ENCODE results near the gene SWSAP1. TPM values are rescaled to one million over a fixed set of nuclear protein-coding genes. Genes with fewer than 3 reads are reported as not detected.
A peak's percentile ranks its signal among the peaks of the same experiment; 100 is the strongest.
"Not testable (repeated sequence)": the region's sequence is repeated elsewhere in the genome, so short reads cannot be mapped to it uniquely, and the experiment has no call there.

Gene SWSAP1
- total RNA-seq, 2 donors from 2014 or later: 1.3 to 1.5 TPM

DNA sequence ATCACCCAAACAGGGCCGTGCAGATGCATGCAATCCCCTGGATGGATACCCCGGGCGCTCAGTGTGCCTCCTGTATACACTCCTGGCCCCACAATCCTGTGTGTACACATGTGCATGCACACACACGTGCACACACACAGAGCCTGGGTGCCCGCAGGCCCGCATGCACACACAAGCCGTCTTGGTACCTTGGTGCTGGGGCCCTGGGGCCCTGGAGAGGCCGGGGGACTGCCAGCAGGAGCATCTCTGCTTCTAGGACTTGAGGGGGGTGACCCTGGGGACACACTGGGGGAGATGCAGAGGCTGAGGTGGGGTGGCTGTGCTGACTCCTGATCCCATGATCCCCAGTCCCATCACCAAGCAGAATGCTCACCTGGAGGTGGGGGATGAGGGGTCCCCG lies 25.2 kb downstream of the SWSAP1 start:
- no peak for ATAC-seq
- intact Hi-C loops (cut with DNase I): no loop called here
- no peak for DNase-seq

DNA sequence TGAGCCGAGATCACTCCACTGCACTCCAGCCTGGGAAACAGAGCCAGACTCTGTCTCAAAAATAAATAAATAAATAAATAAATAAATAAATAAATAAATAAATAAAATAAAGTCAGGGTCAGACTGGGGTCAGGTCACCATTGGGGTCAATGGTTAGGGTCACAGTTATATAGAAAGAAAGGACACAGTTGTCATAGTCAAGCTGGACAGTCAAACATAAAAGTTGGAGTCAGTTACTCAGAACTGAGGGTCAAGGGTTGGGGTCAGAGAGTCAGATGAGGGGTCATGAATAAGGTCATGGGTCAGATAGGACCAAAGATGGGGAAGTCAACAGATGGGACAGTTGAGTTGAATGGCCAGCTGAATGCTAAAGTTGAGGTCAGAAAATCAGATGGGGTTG lies 26.3 kb downstream of the SWSAP1 start:
- DNase-seq (no peak), ATAC-seq (no peak)
- intact Hi-C loops (cut with DNase I): no loop called here

DNA sequence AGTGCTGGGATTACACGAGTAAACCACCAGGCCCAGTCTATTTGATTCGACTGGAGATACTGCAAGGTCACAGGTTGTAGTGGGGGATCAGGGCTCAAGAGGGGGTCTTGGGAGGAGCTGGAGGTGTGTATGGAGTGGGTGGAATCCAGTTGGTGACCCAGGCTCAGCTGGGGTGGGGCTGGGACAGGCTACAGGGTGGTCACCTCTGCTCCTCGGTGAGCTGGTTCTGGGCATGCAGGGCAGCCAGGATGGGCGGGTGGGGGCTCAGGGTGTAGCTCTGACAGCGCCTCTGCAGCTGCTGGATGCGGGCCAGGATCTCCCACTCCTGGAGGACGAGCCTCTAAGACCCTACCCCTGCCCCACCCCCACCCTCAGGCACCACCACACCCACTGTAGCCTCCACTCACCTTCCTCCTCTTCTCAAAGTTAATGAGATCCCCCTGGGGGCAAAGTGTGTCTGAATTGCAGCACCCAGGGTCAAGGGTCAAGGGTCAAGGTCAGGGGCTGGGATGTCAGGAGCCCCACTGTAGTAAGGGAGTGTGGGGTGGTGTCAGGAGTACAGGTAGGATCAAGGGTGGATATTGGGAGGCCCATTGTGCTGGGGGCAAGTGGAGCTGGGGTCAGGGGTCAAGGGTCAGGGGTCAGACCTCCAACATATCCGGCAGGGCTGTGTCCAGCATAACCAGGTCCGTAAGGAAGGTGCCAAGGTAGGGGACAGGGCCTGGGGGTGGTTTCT lies 27.5 kb downstream of the SWSAP1 start:
- ATAC-seq (no peak), DNase-seq (no peak)
- intact Hi-C loops (cut with DNase I): no loop called here

DNA sequence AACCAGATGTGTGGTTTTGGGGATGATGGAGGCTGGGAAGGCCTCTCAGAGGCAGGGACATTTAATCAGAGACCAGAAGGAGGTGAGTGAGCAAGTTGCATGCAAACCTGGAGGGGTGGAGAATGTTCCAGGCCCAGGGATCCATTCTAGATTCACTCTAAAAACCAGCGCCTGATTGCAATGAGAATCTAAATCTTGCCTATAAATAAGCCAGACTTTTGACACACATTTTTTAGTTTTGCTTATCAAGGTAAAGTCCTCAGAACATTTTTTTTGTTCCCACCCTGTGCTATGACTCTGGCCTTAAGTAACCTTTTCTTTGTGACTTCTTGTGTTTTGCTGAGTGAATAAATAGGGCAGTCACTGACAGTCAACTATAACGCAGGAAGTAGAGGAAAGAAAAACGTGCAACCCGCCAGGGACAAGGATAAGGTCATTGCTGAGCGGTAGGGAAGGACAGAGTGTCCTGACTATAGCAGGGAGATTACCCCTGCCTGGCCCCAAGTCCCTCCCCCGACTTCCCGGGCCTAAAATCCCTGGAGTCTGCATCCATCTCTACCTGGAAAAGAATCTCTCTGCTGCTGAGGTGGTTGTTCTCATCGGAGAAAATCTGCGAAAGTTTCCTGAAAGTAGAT lies 30.2 kb downstream of the SWSAP1 start:
- peak in 1 of 2 donors; percentile 11 for ATAC-seq
- no peak for DNase-seq
- intact Hi-C loops (cut with DNase I): no loop called here

DNA sequence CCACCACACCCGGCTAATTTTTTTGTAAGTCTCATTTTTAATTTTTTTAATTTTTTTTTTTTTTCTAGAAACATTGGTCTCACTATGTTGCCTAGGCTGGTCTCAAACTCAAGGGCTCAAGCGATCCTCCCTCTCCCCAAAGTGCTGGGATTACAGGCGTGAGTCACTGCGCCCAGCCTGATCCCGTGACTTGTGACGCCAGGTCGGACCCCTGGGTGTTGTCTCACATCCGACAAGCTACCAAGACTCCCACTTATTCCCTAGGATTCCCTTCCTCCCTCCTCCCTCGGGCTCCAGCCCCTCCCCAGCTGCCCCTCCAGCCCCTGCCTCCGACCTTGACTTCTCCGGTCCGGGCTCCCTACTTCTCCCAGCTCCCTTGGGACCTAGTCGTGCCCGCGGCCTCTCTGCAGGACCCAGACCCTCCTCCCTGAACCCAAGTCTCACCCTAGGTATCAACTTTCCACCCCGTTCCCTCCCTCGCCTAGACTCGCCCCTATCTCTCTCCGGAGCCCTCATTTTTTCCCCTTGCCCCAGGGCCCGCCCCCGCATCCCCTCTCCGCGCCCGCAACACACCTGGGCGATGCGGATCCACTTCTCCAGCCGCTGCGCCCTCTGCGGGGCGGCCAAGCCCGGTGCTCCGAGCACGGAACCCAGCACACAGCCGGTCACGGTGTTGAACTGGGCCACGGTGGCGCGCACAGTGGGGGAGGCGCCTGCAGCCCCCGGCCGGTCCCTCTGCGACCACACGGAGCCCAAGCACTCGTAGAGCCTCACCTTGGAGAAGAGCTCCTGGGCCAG lies 31.6 kb downstream of the SWSAP1 start:
- ATAC-seq: peak; percentile 73 to 80
- intact Hi-C loops (cut with DNase I): no loop called here
- DNase-seq: peak; percentile 44

DNA sequence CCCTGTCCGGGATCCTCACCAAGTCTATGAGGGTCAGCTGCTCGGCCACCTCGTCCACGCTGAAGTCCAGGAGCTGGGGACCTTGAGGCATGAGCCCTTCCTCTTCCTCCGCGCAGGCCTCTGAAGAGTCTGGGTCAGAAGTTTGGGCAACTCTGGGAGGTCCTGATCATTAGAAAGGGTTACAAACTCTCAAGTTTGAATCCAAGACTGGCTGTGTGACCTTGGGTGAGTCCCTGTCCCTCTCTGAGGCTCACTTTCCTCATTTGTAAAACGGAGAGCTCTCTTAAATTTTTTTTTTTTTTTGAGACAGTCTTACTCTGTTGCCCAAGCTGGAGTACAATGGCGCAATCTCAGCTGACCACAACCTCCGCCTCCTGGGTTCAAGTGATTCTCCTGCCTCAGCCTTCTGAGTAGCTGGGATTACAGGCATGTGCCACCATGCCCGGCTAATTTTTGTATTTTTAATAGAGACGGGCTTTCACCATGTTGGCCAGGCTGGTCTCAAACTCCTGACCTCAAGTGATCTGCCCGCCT lies 32.3 kb downstream of the SWSAP1 start:
- intact Hi-C loops (cut with DNase I); ATAC-seq: not testable (repeated sequence)

DNA sequence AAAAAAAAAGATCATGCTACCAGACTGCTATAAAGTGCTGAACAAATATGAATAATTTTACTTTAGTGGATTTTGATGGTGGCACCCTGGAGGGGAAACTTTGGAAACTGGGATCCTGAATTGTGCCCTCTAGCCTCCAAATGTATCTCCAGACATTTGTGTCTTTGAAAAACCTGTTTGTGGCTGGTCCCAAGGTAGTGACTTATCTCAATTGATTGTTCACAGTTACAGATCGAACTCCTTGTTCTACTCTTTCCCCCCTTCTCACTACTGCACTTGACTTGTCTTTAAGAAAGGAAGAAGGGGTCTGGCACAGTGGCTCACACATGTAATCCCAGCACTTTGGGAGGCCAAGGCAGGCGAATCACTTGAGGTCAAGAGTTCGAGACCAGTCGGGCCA lies 34.1 kb downstream of the SWSAP1 start:
- ATAC-seq (no peak), DNase-seq (no peak)
- intact Hi-C loops (cut with DNase I): no loop called here

More for the DNA sequence above, 32.3 kb downstream of the SWSAP1 start:
- DNase-seq: not testable (repeated sequence)

DNA sequence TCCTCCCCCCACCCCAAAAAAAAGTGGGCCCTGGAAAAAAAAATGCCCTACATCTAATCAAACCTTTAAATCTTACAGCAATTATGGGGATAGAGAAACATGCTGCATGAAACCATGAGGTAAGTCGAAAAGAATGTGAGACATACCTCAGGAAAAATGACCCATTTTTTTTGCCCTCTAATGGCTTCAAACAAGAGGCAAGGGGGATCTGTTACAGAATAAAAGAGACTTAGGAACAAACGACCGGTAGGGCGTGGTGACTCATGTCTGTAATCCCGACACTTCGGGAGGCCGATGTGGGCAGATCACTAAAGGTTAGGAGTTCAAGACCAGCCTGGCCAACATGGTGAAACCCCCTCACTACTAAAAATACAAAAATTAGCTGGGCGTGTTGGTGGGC lies 36.2 kb downstream of the SWSAP1 start:
- intact Hi-C loops (cut with DNase I): no loop called here
- DNase-seq (no peak), ATAC-seq (no peak)

DNA sequence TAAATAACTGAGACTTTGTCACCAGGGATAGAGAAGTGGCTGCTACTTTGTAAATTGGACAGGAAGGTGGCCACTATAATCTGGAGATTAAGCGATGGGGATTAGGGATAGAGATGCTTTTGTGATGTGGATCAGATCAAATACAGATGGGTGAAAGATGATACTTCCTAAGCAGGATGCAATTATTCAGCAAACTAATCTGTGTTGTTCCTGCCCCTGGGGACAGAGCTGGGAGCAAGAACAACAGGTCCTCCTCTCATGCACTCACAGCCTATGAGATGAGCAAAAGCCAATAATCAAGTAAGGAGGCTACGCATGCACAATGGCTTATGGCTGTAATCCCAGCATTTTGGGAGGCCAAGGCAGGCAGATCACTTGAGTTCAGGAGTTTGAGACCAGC lies 40.1 kb downstream of the SWSAP1 start:
- DNase-seq: no peak
- no peak for ATAC-seq
- intact Hi-C loops (cut with DNase I): no loop called here

DNA sequence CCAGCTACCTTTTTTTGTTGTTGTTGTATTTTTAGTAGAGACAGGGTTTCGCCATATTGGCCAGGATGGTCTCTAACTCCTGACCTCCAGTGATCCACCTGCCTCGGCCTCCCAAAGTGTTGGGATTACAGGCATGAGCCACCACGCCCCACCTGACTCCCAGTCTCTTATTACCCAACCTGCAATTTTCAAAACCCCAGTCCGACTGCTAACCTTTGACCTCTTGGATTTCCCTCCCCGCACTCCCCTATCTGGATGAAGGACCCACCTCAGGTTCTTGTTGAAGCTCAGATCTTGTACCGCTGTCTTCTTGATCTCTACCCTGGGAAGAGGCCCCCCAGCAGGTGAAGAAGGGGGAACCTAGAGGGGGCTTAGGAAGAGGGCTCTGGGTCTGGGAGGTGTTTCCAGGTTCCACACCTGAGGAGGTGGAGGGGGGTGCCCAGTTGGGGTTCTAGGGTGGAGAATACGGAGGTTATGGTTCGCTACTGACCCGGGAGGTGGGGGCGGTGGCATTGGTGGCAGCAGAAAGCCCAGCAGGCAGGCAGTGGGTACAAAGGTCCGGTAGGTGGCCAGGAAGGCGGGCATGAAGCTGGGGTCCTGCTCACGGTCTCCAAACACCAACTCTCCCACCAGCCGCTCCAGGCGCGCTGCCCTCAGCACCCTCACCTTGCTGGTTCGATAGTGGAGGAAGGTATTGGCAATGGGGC lies 42.0 kb downstream of the SWSAP1 start:
- ATAC-seq: no peak
- DNase-seq: no peak
- intact Hi-C loops (cut with DNase I): no loop called here

DNA sequence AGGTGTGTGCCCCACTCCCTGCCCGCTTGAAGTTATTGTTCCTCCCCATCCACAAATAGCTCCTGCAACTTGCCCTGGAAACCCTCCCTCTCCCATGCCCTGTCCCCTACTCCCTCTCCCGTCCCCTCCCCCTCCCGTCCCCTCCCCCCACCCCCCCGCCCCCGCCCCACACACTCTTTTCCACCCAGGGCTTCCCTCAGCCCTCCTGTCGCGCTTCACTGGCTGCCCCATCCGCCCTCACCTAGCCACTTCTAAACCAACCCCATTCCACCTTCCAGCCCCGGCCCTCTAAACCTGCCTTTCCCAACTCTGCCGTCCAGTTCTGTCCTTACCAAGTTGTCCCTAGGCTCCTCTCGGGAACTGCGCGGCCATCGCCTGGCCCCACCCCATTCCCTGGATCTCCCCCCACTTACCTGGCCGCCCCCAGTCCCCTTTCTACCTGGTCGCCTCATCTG lies 43.7 kb downstream of the SWSAP1 start:
- DNase-seq: no peak
- intact Hi-C loops (cut with DNase I): no loop called here
- ATAC-seq: no peak

DNA sequence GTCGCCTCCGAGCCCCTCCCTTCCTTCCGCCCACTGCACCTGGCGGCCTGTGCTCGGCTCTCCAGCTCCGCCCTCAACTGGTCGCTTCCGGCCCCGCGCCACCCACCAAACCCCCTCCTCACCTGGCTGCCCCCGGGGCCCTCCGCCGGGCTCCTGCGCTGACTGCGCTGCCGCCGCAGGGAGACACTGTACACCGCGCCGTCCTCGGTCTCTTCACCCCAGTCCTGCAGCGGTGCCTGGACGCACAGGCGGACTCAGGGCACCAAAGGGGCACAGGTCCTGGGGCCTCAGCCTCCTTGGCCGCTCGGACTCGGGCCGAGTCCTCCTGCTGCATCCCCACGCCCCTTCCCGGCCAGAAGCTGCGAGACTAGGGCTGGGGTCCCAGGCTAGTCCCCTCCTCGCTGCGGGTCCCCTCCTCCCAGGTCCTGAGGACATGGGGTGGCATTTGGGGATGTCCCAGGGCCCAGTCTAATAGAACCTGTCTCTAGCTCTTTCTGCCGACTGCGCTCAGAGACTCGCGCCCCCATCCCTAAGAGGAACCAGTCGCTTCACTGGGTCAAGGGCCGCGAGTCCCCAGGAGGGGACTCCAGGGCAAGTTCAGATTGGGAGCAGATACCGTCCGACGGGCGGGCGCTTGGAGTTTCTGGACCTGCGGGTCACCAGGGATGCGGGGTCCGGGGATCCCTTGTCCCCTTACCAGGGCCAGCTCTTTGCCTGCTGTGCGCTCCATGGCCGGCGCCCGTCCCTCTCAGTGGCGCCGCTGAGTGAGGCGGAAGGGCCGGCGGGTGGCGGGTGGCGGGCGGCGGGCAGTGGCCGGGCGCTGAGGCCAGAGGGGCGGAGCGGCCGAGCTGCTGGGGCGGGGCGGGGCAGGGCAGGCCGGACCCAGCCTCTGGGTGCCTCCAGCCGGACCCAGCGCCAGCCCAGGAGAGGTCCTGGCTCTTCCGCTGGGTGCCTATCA lies 44.4 kb downstream of the SWSAP1 start, which contains the start of gene RGL3:
TSS of gene RGL3 (minus strand) at position 766 of the 958 bp plus-strand sequence. CDS start at position 730, 36 bp downstream.
- ATAC-seq (peak; percentile 69 to 73), DNase-seq (peak; percentile 71)
- intact Hi-C loops (cut with DNase I): no loop called here

DNA sequence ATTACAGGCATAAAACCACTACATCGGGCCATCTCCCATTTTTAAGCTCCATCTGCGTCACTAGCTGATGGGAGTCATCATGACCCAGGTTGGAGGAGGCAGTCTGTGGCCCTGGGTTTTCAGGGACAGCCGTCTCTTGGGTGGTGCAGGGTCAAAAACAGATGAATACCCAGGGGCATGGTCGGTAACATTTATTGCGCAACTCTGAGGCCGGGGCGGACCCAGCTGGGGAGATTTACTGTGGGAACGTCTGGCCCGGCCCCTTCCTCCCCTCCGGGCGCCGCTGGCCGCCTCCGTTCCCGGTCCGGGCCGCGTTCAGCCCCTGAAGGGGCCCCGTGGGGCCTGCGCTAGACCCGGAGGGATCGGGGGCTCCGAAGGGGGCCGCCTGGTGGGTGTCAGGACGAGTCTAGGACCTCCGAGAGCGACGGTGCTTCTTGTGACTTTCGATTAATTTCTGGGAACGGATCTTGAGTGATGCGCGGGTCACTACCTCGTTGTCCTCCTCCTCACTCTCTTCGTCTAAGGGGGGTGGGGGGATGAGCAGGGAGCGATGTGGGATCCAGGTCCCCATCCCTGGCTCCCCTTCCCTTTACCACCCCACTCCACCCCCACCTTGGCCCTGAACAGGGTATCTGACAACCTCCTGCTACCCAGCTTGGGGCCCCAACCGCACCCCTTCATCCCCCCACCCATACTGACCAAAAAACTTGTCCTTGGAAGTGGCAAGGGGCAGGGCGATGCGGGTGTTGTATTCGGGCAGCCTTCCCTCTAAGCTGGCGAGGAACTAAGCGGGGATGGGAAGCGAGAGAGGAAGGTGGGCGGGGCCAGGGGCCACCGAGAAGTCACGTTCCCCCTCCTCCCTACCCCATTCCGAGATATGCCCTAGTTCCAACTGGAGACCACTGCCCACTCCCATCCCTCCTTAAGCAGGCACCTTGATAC lies 46.2 kb downstream of the SWSAP1 start:
- DNase-seq (peak; percentile 78), ATAC-seq (peak; percentile 40 to 43)
- intact Hi-C loops (cut with DNase I): no loop called here

DNA sequence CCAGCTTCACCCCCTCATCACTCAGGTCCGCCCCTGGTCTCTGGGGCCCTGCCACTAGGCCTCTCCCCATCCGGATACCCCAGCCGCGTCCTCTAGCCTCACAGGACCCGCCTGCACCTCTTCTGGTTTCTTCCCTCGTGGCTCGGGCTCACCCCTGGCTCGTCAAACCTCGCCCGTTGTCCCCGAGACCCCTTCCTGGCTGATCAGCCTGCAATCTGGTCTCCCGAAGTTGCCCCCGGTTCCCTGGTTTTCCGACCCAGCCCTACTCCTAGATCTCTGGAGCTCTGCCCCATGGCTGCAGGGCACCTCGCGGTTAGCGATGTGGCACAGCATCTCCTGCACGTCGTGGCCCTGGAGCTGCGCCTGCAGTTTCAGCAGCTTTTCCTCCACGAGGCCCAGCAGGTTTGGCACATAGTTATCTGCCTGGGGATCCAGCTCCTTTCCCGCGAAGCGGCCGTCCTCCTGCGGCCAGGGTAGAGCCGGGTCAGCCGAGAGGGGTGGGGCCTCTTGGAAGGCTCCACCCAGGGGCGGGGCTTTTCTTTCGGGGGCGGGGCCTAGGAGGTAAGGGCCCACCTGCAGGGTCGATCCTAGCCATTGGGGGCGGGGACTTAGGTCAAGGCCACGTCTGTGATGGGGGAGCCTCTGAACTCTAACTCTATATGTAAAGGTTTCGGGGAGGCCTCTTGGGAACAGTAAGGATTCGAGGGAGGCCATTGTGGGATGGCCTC lies 47.1 kb downstream of the SWSAP1 start:
- ATAC-seq: peak; percentile 27 to 63
- intact Hi-C loops (cut with DNase I): no loop called here
- peak; percentile 71 for DNase-seq

DNA sequence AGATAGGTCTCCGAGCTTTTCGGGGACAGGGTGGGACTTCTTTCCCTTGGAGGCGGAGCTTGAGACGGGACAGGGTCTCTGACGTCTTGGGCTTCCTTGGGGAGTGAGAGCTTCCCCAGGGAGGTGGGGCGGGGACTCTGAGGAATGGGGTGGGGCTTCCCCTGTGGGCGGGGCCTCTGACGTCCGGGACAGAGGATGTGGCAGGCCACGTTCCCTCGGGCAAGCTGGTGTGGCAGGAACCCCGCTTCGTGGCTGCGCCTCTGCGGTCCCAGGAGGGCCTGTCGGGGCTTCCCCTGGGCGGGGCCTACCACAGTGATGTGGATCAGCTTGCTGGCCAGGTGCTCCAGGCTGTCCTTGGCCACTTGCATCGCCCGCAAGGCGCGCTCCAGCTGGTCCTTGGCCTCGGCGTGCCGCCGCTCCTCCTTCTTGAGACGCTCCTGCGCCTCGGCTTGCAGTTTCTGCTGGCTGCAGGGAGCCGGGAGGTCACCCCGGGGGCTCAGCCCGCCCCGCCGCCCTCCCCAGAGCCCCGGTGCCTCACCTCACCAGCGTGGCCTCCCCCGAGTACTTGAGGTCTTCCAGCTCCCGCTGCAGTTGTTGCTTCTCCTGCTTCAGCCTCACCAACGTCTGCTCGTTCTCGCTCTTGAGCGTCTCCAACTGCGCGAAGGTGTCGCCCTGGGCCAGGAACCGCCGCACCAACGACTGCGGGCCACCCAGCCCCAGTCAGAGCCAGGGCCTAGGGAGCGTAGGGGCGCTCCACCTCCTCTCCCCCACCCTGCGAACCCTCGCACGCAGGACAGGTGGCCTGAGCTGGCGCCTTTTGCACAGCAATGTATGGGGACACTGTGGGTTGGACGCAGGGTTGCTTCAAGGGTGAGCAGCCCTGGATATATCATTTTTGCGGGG lies 47.9 kb downstream of the SWSAP1 start:
- ATAC-seq: peak; percentile 51 to 75
- peak; percentile 86 for DNase-seq
- intact Hi-C loops (cut with DNase I): no loop called here

Data from left cardiac atrium (tissue), 4 donors.